ENCODE measurements around the gene CD207. TPM values are rescaled to one million over a fixed set of nuclear protein-coding genes. Genes with fewer than 3 reads are reported as not detected.

CD207 gene
- total RNA-seq, 1 experiment from 2014 or later = not detected

DNA sequence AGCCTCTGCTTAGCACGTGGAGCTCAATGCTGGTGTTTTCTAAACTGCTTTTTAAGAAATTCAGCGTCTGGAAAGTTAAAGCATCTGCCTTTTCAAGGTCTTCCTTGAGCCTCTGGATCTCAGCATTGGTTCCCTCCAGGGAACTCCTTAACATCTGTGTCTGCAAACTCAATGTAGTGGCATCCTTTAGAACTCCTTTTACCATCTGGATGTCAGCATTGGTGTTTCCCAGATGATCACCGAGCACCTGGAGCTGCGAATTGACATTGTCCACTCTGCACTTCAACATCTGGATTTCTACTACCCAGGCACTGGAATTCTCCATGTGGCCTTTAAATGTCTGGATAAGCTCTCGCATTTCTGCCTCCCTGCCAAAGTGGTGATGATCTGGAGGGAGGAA lies 18.9 kb downstream of the CD207 start:
- CTCF ChIA-PET = interaction anchor here (0.6 kb wide), 1 partner anchor 137 kb away, joined by 3 read pairs; no protein-coding TSS in a partner anchor
- no peaks in the 10 kb centered on the region for H4K20me1 ChIP-seq (ENCODE audit: low read length)
- no peak overlapping the region for H3K9ac ChIP-seq (ENCODE audit: low read length)
- no peaks in the 10 kb centered on the region for H3K9me2 ChIP-seq (replicated peaks; ENCODE audit: low read length)
- intact Hi-C loops (cut with micrococcal nuclease) = no loop called here
- H3K79me2 ChIP-seq (ENCODE audit: low read length) = no peaks in the 10 kb centered on the region
- no peak overlapping the region for H2AFZ ChIP-seq (ENCODE audit: low read length)
- H3K4me2 ChIP-seq (ENCODE audit: low read length) = no peak overlapping the region
- H3F3A ChIP-seq (ENCODE audit: low read length, unreplicated experiment) = no peaks in the 10 kb centered on the region
- H3K4me1 ChIP-seq (ENCODE audit: insufficient read depth, low read length) = no peaks in the 10 kb centered on the region
- H3K36me3 ChIP-seq (ENCODE audit: low read depth, low read length) = no peaks in the 10 kb centered on the region
- POLR2A ChIA-PET (ENCODE audit: unreplicated experiment) = no interaction called here
- no peak overlapping the region for H3K4me3 ChIP-seq (ENCODE audit: low read length)
- BruUV-seq (replicated peaks) = no TSS peak
- no peak for TF ChIP-seq EZH2 (IDR thresholded peaks at IDR 0.05; ENCODE audit: low read length, unreplicated experiment)
- no peak for TF ChIP-seq CTCF (conservative IDR thresholded peaks at IDR 0.05; ENCODE audit: low read depth, low read length)
- TF ChIP-seq EZH2phosphoT487 (IDR thresholded peaks at IDR 0.05; ENCODE audit: borderline replicate concordance, low read length) = no peak
- DNase-seq (no peak), ATAC-seq (no peak)
- no peak overlapping the region for H3K27ac ChIP-seq (ENCODE audit: low read length)
- no peaks in the 10 kb centered on the region for H3K9me3 ChIP-seq (ENCODE audit: low read length)
- peaks cover 92% of the 10 kb centered on the region for H3K27me3 ChIP-seq (ENCODE audit: low read length)

GRCh38 chr2:70808983-70809958 lies 26.3 kb downstream of the CD207 start:
- H3K9me3 ChIP-seq (ENCODE audit: low read length) = no peaks in the 10 kb centered on the region
- ChIA-PET CTCF (no interaction called here), POLR2A (ENCODE audit: unreplicated experiment) (no interaction called here)
- DNase-seq = no peak
- H4K20me1 ChIP-seq (ENCODE audit: low read length) = no peaks in the 10 kb centered on the region
- no peak overlapping the region for H3K27ac ChIP-seq (ENCODE audit: low read length)
- intact Hi-C loops (cut with micrococcal nuclease) = no loop called here
- no peak for TF ChIP-seq EZH2 (IDR thresholded peaks at IDR 0.05; ENCODE audit: low read length, unreplicated experiment)
- TF ChIP-seq CTCF (conservative IDR thresholded peaks at IDR 0.05; ENCODE audit: low read depth, low read length) = no peak
- TF ChIP-seq EZH2phosphoT487 (IDR thresholded peaks at IDR 0.05; ENCODE audit: borderline replicate concordance, low read length) = no peak
- no peaks in the 10 kb centered on the region for H3K4me1 ChIP-seq (ENCODE audit: insufficient read depth, low read length)
- no peaks in the 10 kb centered on the region for H3F3A ChIP-seq (ENCODE audit: low read length, unreplicated experiment)
- H2AFZ ChIP-seq (ENCODE audit: low read length) = no peak overlapping the region
- H3K27me3 ChIP-seq (ENCODE audit: low read length) = peaks cover 68% of the 10 kb centered on the region
- no peaks in the 10 kb centered on the region for H3K9me2 ChIP-seq (replicated peaks; ENCODE audit: low read length)
- BruUV-seq (replicated peaks) = no TSS peak
- H3K4me3 ChIP-seq (ENCODE audit: low read length) = no peak overlapping the region
- ATAC-seq = no peak
- no peak overlapping the region for H3K9ac ChIP-seq (ENCODE audit: low read length)
- no peaks in the 10 kb centered on the region for H3K36me3 ChIP-seq (ENCODE audit: low read depth, low read length)
- H3K4me2 ChIP-seq (ENCODE audit: low read length) = no peak overlapping the region
- no peaks in the 10 kb centered on the region for H3K79me2 ChIP-seq (ENCODE audit: low read length)

- Histone ChIP-seq H3K4me1 (ENCODE audit: insufficient read depth, low read length) (no peaks in the 10 kb centered on the region), H3K79me2 (ENCODE audit: low read length) (no peaks in the 10 kb centered on the region), H3K27ac (ENCODE audit: low read length) (no peak overlapping the region), H3K9me3 (ENCODE audit: low read length) (no peaks in the 10 kb centered on the region), H2AFZ (ENCODE audit: low read length) (no peak overlapping the region), H4K20me1 (ENCODE audit: low read length) (no peaks in the 10 kb centered on the region), H3K27me3 (ENCODE audit: low read length) (peaks cover 59% of the 10 kb centered on the region), H3K4me2 (ENCODE audit: low read length) (no peak overlapping the region), H3K4me3 (ENCODE audit: low read length) (no peak overlapping the region), H3K9ac (ENCODE audit: low read length) (no peak overlapping the region), H3K36me3 (ENCODE audit: low read depth, low read length) (no peaks in the 10 kb centered on the region), H3K9me2 (replicated peaks; ENCODE audit: low read length) (no peaks in the 10 kb centered on the region), H3F3A (ENCODE audit: low read length, unreplicated experiment) (no peaks in the 10 kb centered on the region)
- DNase-seq (no peak), ATAC-seq (no peak)
- intact Hi-C loops (cut with micrococcal nuclease) = no loop called here
- CTCF ChIA-PET = no interaction called here
- TF ChIP-seq EZH2 (IDR thresholded peaks at IDR 0.05; ENCODE audit: low read length, unreplicated experiment) (no peak), EZH2phosphoT487 (IDR thresholded peaks at IDR 0.05; ENCODE audit: borderline replicate concordance, low read length) (no peak), CTCF (conservative IDR thresholded peaks at IDR 0.05; ENCODE audit: low read depth, low read length) (no peak)
- POLR2A ChIA-PET (ENCODE audit: unreplicated experiment) = no interaction called here
- no TSS peak for BruUV-seq (replicated peaks)
These were observed 27.8 kb downstream of the CD207 start for GRCh38 chr2:70807828-70808118.
